Esophagus mucosa (tissue), 1 donor: Measurements from ENCODE around the gene SERPINH1. TPM values are rescaled to one million over a fixed set of nuclear protein-coding genes. Genes with fewer than 3 reads are reported as not detected.
"Not testable (repeated sequence)": the region's sequence is repeated elsewhere in the genome, so short reads cannot be mapped to it uniquely, and the experiment has no call there.

Experiments used
- ATAC-seq: fragments of 200-7000 bp; cut with Tn5 transposase; one replicate; pipeline ENCODE4 v1.9.1; 2020
- total RNA-seq: library from RNA; stranded (reverse); gene quantifications from one replicate; pipeline ENCODE4 v1.2.4, GENCODE V29; 2023
- donor health status: DM: yes; HTN: yes; CAD: no.

Gene SERPINH1
- total RNA-seq, 1 donor from 2014 or later, result 23.8 TPM

DNA sequence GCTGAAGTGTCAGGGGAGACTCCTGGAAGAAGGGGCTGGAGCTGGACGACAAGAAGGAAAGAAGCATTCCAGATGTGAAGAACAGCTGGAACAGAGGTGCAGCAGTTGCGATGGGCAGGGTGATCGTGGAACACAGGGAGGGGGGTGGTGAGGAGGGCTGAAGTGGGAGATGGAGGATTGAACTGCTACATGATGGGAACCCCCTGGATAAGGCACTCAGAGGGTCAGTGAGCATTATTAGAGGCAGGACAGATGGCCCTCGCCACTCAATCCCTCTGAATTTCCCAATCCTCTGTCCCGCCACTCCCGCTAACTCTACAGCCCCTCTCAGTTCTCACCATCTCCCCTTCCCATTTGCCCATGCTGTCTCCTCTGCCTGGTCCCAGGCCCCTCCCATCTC, 14.0 kb downstream of the SERPINH1 start:
- no peak for ATAC-seq

DNA sequence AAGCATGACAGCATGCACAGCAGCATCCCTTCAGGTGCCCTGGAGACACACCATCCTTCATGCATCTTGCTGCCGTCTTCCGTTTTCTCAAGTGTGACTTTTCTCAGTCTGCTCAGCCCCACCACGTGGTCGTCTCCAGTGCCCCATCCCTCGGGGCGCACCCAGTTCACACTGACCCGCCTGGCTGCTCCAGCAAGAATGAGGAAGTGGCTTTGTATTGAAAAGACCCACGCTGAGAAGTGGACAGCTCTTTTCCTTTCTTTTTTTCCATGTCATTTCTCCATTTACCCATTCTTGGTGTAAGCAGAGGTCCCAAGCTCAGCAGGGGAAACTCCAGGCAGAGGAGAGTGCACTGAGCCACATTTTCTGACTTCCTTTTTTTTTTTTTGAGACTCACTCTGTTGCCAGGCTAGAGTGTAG, 14.5 kb downstream of the SERPINH1 start:
- peak; percentile 45 for ATAC-seq

- no peak for ATAC-seq
Measured at GRCh38 chr11:75577207-75577606, 15.2 kb downstream of the SERPINH1 start.

- no peak for ATAC-seq
Measured at GRCh38 chr11:75578977-75579376, 16.9 kb downstream of the SERPINH1 start.

- ATAC-seq, result no peak
Measured at GRCh38 chr11:75579841-75580240, 17.8 kb downstream of the SERPINH1 start.

DNA sequence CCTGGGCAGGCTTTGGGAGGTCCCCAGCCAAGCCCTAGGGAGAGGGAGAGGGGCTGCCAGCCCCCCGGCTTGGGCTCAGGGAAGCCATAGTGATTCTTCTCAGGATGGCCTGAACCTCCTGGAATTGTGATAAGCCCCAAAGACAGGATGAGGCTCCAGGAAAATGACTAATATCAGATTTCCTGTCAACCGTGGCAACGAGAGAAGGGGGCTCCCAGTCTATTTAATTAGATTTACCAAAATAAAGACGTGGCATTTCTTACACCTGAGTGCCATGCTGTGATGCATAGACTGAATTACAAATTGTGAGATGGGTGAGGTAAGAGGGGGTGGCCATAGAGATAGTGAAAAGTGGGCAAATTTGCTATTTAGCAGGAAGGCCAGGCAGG, 20.4 kb downstream of the SERPINH1 start:
- no peak for ATAC-seq

DNA sequence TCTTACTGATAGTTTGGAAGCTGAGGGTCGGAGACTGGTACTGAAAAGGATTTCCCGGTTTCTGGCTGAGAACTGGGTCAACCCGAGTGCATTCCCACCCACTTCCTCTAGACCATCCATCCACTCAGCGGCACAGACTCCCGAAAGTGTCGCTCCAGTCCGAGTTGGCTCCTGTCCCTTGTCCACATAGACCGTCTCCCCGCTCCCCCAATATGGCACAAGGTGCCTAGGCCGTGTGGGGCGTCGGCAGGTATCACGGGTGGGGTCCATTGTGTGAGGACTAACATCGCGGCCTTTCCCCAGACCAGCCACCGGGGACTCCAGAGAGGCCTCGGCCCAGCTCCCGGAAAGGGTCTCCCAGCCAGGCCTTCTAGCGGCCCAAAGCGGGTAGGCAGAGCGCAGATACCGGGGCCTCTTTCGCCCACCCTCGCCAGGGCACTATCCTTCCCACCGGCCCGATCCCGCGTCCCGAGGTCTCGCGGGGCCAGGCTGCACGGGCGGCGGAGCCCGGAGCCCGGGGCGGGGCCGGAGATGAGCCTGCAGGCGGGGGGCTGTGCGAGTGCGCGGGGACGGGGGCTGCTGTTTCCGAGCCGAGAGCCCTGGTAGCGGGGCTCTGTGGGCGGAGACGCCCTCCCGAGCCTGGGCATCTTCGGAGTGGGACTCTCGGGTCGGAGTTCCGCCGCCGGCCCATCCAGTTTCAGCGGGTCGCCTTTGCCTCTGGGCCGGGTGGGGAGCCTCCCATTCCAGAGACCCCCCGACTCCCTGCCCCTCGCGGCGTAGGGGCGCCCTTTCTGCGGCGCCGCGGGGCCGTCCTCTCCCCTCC, 21.1 kb downstream of the SERPINH1 start:
- peak; percentile 65 for ATAC-seq

DNA sequence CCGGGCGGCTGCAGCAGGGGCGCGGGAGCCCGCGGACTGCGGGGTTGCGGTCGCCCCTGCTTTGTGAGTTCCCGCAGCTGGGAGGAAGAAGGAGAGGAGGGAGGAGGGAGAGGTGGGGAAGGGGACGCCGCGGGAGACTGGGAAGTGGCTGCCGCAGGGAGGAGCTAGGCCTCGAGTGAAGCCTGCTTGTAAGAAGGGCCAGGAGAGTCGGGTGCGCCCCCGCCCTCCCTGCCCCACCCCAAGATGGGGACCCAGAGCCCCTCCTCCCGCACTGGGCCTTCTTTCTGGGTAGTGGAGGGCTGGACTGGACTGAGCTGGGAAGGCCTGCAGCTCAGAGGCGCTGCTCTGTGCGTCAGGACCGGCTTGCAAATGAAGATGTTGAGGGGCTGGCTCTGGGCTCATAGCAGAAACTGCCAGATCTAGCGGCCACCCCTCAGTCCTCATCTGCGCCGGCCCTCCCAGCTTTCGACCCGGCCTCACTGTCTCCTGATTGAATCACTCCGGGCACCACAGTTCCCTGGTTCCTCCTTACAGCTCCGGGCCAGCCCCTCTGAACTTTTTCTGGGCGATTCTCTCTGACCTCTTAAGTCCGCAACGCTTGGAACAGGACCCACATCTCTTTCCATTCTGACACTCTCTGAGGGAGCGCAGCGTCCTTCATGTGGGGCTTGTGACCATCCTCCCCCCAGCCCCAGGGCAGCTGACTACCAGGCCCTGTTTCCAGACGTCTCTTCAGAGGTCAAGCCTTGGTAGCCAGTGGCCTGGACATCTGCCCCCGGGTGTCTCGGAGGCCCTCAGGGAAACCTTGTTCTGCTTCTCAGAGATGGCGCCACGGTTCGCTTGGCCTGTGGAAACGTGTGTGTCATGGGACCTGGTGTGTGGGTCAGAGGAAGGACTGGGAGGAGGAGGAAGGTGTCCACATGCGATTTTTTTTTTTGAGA, 21.9 kb downstream of the SERPINH1 start:
- peak; percentile 26 for ATAC-seq

GRCh38 chr11:75584659-75585292, 22.7 kb downstream of the SERPINH1 start:
- ATAC-seq, result not testable (repeated sequence)

DNA sequence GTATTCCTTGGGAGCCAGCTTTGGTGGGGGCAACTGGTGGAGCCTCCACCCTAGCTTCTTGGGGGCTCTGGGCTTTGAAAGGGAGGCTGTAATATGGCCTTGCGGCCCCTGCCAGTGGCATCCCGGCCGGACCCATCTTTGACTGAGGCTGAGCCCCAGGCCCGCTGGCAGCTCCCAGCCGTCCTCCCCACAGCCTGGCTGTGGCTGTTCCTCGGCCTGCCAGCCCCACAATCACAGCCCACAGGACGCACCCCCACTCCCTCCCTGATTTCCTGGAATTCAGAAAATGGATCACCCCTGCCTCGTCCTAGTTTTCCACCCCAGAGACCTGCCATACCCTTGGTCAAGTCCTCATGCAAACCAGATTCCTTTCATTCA, 23.2 kb downstream of the SERPINH1 start:
- ATAC-seq, result no peak

DNA sequence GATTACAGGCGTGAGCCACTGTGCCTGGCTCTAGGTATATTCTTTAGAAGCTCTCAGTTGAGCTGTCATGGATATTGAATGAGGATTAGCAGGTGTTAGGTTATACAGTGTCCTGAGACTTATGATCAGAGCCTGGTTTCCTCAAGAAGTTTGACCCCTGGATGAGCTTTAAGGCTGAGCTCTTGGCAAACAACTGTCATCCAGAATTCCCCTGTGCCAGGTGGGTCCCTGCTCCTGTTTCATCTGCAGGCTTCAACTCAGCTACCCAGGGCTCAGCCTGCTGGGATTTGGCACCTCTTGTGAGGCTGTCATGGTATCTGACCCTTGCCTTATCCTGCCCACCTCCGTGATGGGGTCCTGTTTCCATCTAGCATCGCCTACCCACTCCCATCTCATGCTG, 24.3 kb downstream of the SERPINH1 start:
- no peak for ATAC-seq

- ATAC-seq, result no peak
Measured at GRCh38 chr11:75588051-75588481, 26.0 kb downstream of the SERPINH1 start.

DNA sequence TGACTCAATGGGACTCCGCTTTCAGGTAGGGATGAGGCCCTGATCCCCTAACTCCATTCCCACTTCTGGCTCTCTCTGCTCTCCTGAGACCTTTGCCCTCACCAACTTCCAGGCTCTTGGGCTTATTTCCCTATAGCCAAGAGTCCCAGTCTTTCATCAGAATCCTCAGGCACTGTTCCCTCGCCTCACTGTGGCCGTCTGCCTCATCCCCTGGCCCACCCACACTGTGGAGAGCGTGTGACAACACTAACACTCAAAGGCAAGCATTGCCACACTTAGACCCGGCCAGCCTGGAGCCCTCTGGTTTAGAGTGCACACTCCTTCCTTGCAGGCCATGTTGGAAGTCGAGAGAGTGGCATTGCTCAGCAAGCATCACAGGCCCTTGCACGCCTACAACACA, 27.0 kb downstream of the SERPINH1 start:
- ATAC-seq, result no peak

DNA sequence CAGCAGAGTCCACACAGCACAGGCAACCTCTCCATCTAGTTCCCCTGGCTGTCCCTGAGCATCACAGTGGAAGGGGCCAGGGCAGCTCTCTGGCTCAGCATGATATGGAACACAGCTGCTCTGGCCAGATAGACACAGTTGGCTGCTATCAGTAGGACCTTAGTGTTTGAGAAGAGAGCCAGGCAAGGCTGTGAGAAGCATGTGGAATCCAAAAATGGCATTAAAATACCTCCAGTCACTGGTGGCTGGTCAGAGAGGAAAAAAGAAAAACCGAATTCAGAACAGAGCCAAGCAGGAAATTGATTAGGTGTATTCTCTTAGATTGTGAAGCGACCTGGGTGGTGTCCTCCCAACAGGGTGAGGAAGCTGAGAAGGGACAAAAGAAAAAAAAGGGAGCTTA, 27.9 kb downstream of the SERPINH1 start:
- no peak for ATAC-seq

GRCh38 chr11:75591371-75591770, 29.3 kb downstream of the SERPINH1 start:
- no peak for ATAC-seq

DNA sequence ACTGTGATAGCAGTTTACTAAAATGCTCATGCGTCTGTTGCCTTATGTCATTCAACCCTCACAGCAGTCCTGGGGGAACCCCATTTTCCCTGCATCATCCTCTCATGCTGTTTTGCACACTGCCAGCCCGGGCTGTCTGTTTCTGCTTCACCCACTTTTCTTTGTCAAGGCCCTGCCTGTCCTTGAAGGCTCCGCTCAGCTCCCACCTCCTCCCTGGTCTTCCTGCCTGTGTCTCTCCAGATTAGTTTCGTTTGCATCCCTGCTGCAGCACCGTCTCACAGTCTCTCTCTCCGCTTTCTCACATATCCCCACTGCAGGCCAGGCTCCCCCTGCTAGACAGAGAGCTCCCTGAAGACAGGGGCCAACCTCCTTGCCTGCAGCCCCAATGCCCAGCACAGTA, 29.9 kb downstream of the SERPINH1 start:
- ATAC-seq, result no peak

DNA sequence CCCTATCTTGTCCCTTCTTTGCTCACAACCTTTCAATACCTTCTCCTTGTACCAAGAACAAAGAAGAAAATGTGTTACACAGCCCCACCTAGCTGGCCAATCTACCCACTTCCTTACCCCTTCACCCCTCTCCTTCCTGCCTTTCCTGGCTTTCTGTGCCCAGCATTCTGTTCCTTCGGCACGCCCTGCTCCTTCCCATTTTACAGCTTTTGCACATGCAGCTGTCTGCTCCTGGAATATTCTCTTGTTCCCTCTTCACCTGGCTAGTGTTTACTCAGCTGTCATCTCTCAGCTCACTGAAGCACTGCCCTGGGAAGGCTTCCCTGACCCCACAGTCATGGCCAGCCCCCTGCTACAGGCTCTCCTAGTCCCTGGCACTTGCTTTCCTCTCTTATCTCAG, 30.7 kb downstream of the SERPINH1 start:
- ATAC-seq, result no peak

- ATAC-seq, result no peak
Measured at GRCh38 chr11:75593286-75593915, 31.3 kb downstream of the SERPINH1 start.

DNA sequence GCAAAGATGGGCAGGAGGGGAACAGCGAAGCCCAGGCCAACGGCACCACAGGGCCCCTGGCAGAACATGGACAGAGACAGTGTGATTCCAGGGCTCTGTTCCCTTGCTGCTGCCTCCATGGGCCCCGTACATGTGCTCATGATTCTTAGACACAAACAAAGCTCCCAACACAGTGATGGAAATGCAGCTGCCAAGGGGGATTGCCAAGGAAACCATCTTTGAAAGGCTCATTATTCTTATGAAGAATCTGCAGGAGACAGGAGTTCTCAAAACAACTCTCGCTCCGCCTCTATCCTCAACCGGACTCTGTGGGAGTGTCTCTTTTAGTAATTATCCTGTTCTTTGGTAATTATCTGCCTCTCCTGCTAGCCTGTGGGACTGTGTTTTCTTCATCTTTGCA, 32.2 kb downstream of the SERPINH1 start:
- no peak for ATAC-seq

- ATAC-seq, result no peak
Measured at GRCh38 chr11:75595429-75595828, 33.4 kb downstream of the SERPINH1 start.

GRCh38 chr11:75596914-75597313, 34.9 kb downstream of the SERPINH1 start:
- no peak for ATAC-seq

GRCh38 chr11:75597636-75598035, 35.6 kb downstream of the SERPINH1 start:
- no peak for ATAC-seq

DNA sequence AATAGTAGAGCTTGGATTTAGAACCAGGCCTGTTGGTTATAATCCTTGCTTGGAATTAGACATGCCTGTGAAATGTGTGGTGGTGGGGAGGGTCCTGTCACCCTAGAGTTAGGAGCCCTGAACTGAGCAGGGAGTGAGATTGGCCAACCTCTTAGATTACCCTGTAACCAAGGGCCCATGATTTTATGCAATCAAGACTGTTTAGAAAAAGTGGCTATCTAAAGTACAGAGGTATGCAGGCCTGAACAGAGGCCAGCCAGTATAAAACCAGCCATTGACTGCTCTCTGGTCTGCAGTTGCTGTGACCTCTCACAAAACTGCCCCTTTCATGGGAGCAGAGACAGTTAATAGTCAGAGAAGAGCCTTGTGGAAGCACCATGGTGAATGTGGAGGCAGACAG, 36.2 kb downstream of the SERPINH1 start:
- ATAC-seq, result no peak
